CD1c-positive myeloid dendritic cell (primary cell): ENCODE results near the gene MPEG1.

Source experiments
- DNase-seq: peaks from one replicate; pipeline ENCODE4 v3.0.0-alpha.2; 2016; ENCODE audit errors: extremely low spot score

MPEG1 gene

GRCh38 chr11:59218319-59218718 is 5.6 kb upstream of the MPEG1 start:
- peak; percentile 48 for DNase-seq

- peak; percentile 96 for DNase-seq
These were observed 4.2 kb upstream of the MPEG1 start for GRCh38 chr11:59216641-59217564.

- no peak for DNase-seq
These were observed 1.6 kb upstream of the MPEG1 start for GRCh38 chr11:59214141-59214893.

- DNase-seq: no peak
These were observed 505 bp downstream of the MPEG1 start for GRCh38 chr11:59212222-59212621.

- DNase-seq: peak; percentile 54
These were observed 3.8 kb downstream of the MPEG1 start for GRCh38 chr11:59208956-59209355.

- DNase-seq: peak; percentile 78
These were observed 4.7 kb downstream of the MPEG1 start for GRCh38 chr11:59207988-59208451.

- peak; percentile 51 for DNase-seq
These were observed 6.1 kb downstream of the MPEG1 start for GRCh38 chr11:59206635-59207034.

GRCh38 chr11:59205648-59206047 is 7.1 kb downstream of the MPEG1 start:
- DNase-seq: no peak

- no peak for DNase-seq
These were observed 8.0 kb downstream of the MPEG1 start for GRCh38 chr11:59204746-59205145.

- no peak for DNase-seq
These were observed 11.4 kb downstream of the MPEG1 start for GRCh38 chr11:59201353-59201752.

GRCh38 chr11:59200423-59200746 is 12.3 kb downstream of the MPEG1 start:
- DNase-seq: no peak

- DNase-seq: peak; percentile 60
These were observed 12.9 kb downstream of the MPEG1 start for GRCh38 chr11:59199546-59200422.

GRCh38 chr11:59198726-59199125 is 14.0 kb downstream of the MPEG1 start:
- no peak for DNase-seq

GRCh38 chr11:59197991-59198390 is 14.7 kb downstream of the MPEG1 start:
- DNase-seq: no peak

- DNase-seq: no peak
These were observed 15.9 kb downstream of the MPEG1 start for GRCh38 chr11:59196777-59197176.

GRCh38 chr11:59195586-59195985 is 17.1 kb downstream of the MPEG1 start:
- DNase-seq: no peak

- no peak for DNase-seq
These were observed 19.1 kb downstream of the MPEG1 start for GRCh38 chr11:59193587-59194130.

- no peak for DNase-seq
These were observed 20.2 kb downstream of the MPEG1 start for GRCh38 chr11:59192446-59193020.

- peak; percentile 35 for DNase-seq
These were observed 20.8 kb downstream of the MPEG1 start for GRCh38 chr11:59191890-59192289.

GRCh38 chr11:59191095-59191494 is 21.6 kb downstream of the MPEG1 start:
- no peak for DNase-seq

GRCh38 chr11:59189986-59190385 is 22.7 kb downstream of the MPEG1 start:
- DNase-seq: peak; percentile 35
